Spleen (tissue), 11 donors: ENCODE measurements around the gene SNX32. TPM values are rescaled to one million over a fixed set of nuclear protein-coding genes. Genes with fewer than 3 reads are reported as not detected.

Experiments
- DNase-seq: peaks from one replicate; pipeline ENCODE4 v3.0.0-alpha.2; 2020
- H3K27ac ChIP-seq, 8 donors: fragments of 200-600 bp; sonication (generic) in 7 of 8; 1 replicate in 4 of 8; 2 replicates in 4 of 8; pipeline versions ENCODE4 v1.5.0 to v1.8.0; 2016 to 2021; ENCODE audit warnings: inconsistent platforms in 4 of 8, mild to moderate bottlenecking in 4 of 8, moderate library complexity in 1 of 8
- H3K27me3 ChIP-seq, 7 donors: fragments of 200-600 bp; sonication (generic) in 6 of 7; replicated peaks in 1 of 7; 1 replicate in 4 of 7; 2 replicates in 3 of 7; pipeline versions ENCODE4 v1.5.0 to v1.8.0; 2016 to 2021; ENCODE audit warnings: inconsistent platforms in 3 of 7, mild to moderate bottlenecking in 1 of 7
- H3K36me3 ChIP-seq, 6 donors: fragments of 200-600 bp; sonication (generic) in 5 of 6; 1 replicate in 4 of 6; 2 replicates in 2 of 6; pipeline versions ENCODE4 v1.5.0 to v1.8.0; 2016 to 2021; ENCODE audit warnings: inconsistent platforms in 2 of 6
- H3K4me1 ChIP-seq, 6 donors: fragments of 200-600 bp; sonication (generic) in 5 of 6; 1 replicate in 3 of 6; 2 replicates in 3 of 6; pipeline versions ENCODE4 v1.5.0 to v1.8.0; 2016 to 2021; ENCODE audit warnings: inconsistent platforms in 3 of 6
- H3K4me3 ChIP-seq, 8 donors: fragments of 200-600 bp; sonication (generic) in 7 of 8; 1 replicate in 4 of 8; 2 replicates in 4 of 8; pipeline versions ENCODE4 v1.5.0 to v1.8.0; 2016 to 2021; ENCODE audit warnings: inconsistent platforms in 4 of 8, mild to moderate bottlenecking in 4 of 8, moderate library complexity in 2 of 8
- H3K9me3 ChIP-seq, 8 donors: fragments of 200-600 bp; sonication (generic) in 7 of 8; 1 replicate in 4 of 8; 2 replicates in 4 of 8; pipeline versions ENCODE4 v1.5.0 to v1.8.0; 2016 to 2021; ENCODE audit warnings: inconsistent platforms in 4 of 8
- CTCF ChIP-seq, 11 experiments: fragments of 200-600 bp in 7 of 11; fragments of 450-650 bp in 4 of 11; sonication (generic) in 4 of 11; IDR thresholded peaks in 8 of 11; conservative IDR thresholded peaks in 3 of 11; 1 replicate in 7 of 11; 2 replicates in 4 of 11; pipeline versions ENCODE4 v1.4.0 to v1.8.0; 2016 to 2021; ENCODE audit warnings: antibody characterized with exemption in 11 of 11, inconsistent platforms in 4 of 11, mild to moderate bottlenecking in 1 of 11
- POLR2A ChIP-seq, 3 donors: fragments of 450-650 bp; IDR thresholded peaks; one replicate each; pipeline ENCODE4 v1.5.1; 2017; ENCODE audit warnings: antibody characterized with exemption in 3 of 3, mild to moderate bottlenecking in 1 of 3
- POLR2AphosphoS5 ChIP-seq, 3 donors: sonication (generic); formaldehyde crosslinking; IDR thresholded peaks; one replicate each; pipeline ENCODE4 v1.5.1; 2017; ENCODE audit warnings: antibody characterized with exemption in 3 of 3
- WGBS, 5 donors: extraction: QIAGEN DNeasy Blood & Tissue Kit in 3 of 5; methylation state at CpG; one replicate each; pipeline versions ENCODE4 v1.1.5 to v1.1.7; 2013 to 2018; 5-methylcytosine and 5-hydroxymethylcytosine counted together
- intact Hi-C: fragments of 100-400 bp; cut with DNase I; formaldehyde crosslinking; loops from one replicate; pipeline ENCODE4 v1.15.0; 2023; ENCODE audit warnings: low total_unique reads
- polyA plus RNA-seq, 3 donors: library from polyadenylated mRNA; stranded (reverse); fragments of 200-250 nt; gene quantifications; one replicate each; pipeline ENCODE4 v1.2.1, GENCODE V29; 2013
- total RNA-seq, 7 donors: library from RNA; depleted of rRNA in 3 of 7; stranded (reverse); fragments of >200 nt in 3 of 7; fragmentation: NEBNext Ultra II Directional in 4 of 7; extraction: Animal tissue kit (Norgen Biotek cat#: 25700) in 4 of 7; gene quantifications; one replicate each; pipeline versions ENCODE4 v1.1.0 to v1.2.1, GENCODE V29; 2016 to 2021
- donor health status: healthy with polysubstance abuse.
- donor health status: DM: no; HTN: no; CAD: no; lungs with moderate emphysema.
- donor health status: DM: no; HTN: no; CAD: no.
- donor health status: Bipolar disorder and iron deficiency.
- donor health status: healthy.
- donor health status: DM: no; HTN: no; CAD: no.
- donor health status: DM: yes; HTN: yes; CAD: no.

Gene SNX32
- total and polyA plus RNA-seq, 10 donors, result 0.22 to 1.5 (median 0.83) TPM; not detected in 2

- intact Hi-C loops, result no loop called here
- DNase-seq, result peak; percentile 69
- H3K9me3 ChIP-seq, result no peaks in the 10 kb centered on the region
- H3K4me1 ChIP-seq, result peaks cover 15 to 71% (median 39%) of the 10 kb centered on the region in 6 donors
- TF ChIP-seq POLR2A (IDR thresholded peaks at IDR 0.05) (no peak), POLR2AphosphoS5 (IDR thresholded peaks at IDR 0.05) (peak in 2 of 3 donors; percentile 10 to 38)
- no peak overlapping the region for H3K27ac ChIP-seq
- no peak overlapping the region for H3K4me3 ChIP-seq
- WGBS, 5 donors, result 83 to 96% (median 87%) methylated on average over 10 to 12 of the region's 12 CpGs
- H3K27me3 ChIP-seq, result no peaks in the 10 kb centered on the region
- H3K36me3 ChIP-seq, result peaks cover 5 to 70% (median 57%) of the 10 kb centered on the region in 6 donors
These were observed 30.3 kb downstream of the SNX32 start for GRCh38 chr11:65863889-65864705.

GRCh38 chr11:65864706-65865471 is 31.1 kb downstream of the SNX32 start:
- Histone ChIP-seq H3K36me3 (peaks cover 5 to 70% (median 57%) of the 10 kb centered on the region in 6 donors), H3K9me3 (no peaks in the 10 kb centered on the region), H3K27ac (no peak overlapping the region), H3K27me3 (no peaks in the 10 kb centered on the region), H3K4me3 (no peak overlapping the region), H3K4me1 (peaks cover 15 to 71% (median 35%) of the 10 kb centered on the region in 6 donors)
- 87 to 93% (median 88%) methylated on average over 14 to 18 of the region's 18 CpGs for WGBS, 5 donors
- peak; percentile 74 for DNase-seq
- intact Hi-C loops, result no loop called here
- no peak for TF ChIP-seq POLR2A (IDR thresholded peaks at IDR 0.05)
- no peak for TF ChIP-seq CTCF (IDR thresholded peaks at IDR 0.05 in 8 of 11, conservative IDR thresholded peaks at IDR 0.05 in 3 of 11)
- TF ChIP-seq POLR2AphosphoS5 (IDR thresholded peaks at IDR 0.05), result no peak

- Histone ChIP-seq H3K36me3 (peaks cover 5 to 70% (median 57%) of the 10 kb centered on the region in 6 donors), H3K9me3 (no peaks in the 10 kb centered on the region), H3K27ac (no peak overlapping the region), H3K27me3 (no peaks in the 10 kb centered on the region), H3K4me1 (peaks cover 17 to 75% (median 39%) of the 10 kb centered on the region in 6 donors), H3K4me3 (no peak overlapping the region)
- intact Hi-C loops, result no loop called here
- DNase-seq, result no peak
- TF ChIP-seq POLR2AphosphoS5 (IDR thresholded peaks at IDR 0.05) (peak in 1 of 3 donors; percentile 14), CTCF (IDR thresholded peaks at IDR 0.05 in 8 of 11, conservative IDR thresholded peaks at IDR 0.05 in 3 of 11) (no peak)
- 84 to 92% (median 88%) methylated on average over 9 of the region's 9 CpGs for WGBS, 5 donors
These were observed 31.9 kb downstream of the SNX32 start for GRCh38 chr11:65865550-65866172.

- Histone ChIP-seq H3K4me3 (no peak overlapping the region), H3K36me3 (peaks cover 5 to 68% (median 55%) of the 10 kb centered on the region in 6 donors), H3K9me3 (no peaks in the 10 kb centered on the region), H3K27ac (peak overlapping the region in 1 of 8 donors; percentile 2), H3K27me3 (no peaks in the 10 kb centered on the region), H3K4me1 (peaks cover 14 to 75% (median 41%) of the 10 kb centered on the region in 6 donors)
- peak; percentile 75 for DNase-seq
- intact Hi-C loops, result no loop called here
- no peak for TF ChIP-seq POLR2A (IDR thresholded peaks at IDR 0.05)
- TF ChIP-seq CTCF (IDR thresholded peaks at IDR 0.05 in 8 of 11, conservative IDR thresholded peaks at IDR 0.05 in 3 of 11), result no peak
- TF ChIP-seq POLR2AphosphoS5 (IDR thresholded peaks at IDR 0.05), result peak in 2 of 3 donors; percentile 34 to 60
- WGBS, 5 donors, result 87 to 91% (median 90%) methylated on average over 14 to 21 of the region's 21 CpGs
These were observed 32.9 kb downstream of the SNX32 start for GRCh38 chr11:65866509-65867283.
